Measurements from ENCODE around the gene KDM6B. TPM values are rescaled to one million over a fixed set of nuclear protein-coding genes. Genes with fewer than 3 reads are reported as not detected.

The KDM6B gene, protein sequence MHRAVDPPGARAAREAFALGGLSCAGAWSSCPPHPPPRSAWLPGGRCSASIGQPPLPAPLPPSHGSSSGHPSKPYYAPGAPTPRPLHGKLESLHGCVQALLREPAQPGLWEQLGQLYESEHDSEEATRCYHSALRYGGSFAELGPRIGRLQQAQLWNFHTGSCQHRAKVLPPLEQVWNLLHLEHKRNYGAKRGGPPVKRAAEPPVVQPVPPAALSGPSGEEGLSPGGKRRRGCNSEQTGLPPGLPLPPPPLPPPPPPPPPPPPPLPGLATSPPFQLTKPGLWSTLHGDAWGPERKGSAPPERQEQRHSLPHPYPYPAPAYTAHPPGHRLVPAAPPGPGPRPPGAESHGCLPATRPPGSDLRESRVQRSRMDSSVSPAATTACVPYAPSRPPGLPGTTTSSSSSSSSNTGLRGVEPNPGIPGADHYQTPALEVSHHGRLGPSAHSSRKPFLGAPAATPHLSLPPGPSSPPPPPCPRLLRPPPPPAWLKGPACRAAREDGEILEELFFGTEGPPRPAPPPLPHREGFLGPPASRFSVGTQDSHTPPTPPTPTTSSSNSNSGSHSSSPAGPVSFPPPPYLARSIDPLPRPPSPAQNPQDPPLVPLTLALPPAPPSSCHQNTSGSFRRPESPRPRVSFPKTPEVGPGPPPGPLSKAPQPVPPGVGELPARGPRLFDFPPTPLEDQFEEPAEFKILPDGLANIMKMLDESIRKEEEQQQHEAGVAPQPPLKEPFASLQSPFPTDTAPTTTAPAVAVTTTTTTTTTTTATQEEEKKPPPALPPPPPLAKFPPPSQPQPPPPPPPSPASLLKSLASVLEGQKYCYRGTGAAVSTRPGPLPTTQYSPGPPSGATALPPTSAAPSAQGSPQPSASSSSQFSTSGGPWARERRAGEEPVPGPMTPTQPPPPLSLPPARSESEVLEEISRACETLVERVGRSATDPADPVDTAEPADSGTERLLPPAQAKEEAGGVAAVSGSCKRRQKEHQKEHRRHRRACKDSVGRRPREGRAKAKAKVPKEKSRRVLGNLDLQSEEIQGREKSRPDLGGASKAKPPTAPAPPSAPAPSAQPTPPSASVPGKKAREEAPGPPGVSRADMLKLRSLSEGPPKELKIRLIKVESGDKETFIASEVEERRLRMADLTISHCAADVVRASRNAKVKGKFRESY (N-terminal part only)
- total RNA-seq, result 10 to 100 TPM in 3 of 4 donors, 1 to 10 TPM in 1; 4.8 to 52.8 (median 34.6) TPM

DNA sequence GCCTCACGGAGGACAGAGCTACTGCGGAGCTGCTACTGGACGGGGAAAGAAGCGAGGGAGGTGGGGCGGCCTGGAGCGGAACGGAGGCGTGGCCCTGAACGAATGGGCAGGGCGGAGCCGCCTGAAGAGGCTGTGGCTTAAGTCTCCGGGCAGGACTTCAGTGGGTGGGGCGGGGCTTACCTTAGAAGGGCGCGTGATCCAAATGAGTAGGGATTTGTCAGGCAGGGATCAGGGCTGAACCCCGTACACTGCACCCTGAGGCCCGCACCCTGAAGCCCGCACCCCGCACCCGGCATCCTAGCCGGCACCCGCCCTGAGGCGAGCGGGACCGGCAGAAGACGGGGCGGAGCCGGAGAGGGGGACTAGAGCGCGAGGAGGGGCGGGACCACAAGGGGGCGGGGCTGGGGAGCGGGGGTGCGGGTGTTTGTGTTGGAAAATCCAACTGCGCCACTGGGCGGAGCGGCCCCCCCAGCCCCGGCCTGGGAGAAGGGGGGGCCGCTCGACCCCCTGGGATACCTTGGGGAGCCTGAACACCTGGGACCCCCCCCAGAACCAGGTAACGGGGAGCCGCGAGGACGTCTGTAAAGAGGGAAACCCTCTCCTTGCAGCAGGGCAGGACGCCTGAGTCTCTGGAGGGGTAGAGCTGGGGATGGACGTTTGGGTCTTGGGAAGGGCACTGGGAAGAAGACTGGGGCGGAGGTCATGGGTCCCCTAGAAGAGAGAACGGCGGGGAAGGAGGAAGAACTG is at the start of gene KDM6B:
TSS of gene KDM6B (plus strand) at position 423 of the 747 bp plus-strand sequence. CDS start 11,338 bp downstream, outside the sequence.
- TF ChIP-seq, protein P1, sequence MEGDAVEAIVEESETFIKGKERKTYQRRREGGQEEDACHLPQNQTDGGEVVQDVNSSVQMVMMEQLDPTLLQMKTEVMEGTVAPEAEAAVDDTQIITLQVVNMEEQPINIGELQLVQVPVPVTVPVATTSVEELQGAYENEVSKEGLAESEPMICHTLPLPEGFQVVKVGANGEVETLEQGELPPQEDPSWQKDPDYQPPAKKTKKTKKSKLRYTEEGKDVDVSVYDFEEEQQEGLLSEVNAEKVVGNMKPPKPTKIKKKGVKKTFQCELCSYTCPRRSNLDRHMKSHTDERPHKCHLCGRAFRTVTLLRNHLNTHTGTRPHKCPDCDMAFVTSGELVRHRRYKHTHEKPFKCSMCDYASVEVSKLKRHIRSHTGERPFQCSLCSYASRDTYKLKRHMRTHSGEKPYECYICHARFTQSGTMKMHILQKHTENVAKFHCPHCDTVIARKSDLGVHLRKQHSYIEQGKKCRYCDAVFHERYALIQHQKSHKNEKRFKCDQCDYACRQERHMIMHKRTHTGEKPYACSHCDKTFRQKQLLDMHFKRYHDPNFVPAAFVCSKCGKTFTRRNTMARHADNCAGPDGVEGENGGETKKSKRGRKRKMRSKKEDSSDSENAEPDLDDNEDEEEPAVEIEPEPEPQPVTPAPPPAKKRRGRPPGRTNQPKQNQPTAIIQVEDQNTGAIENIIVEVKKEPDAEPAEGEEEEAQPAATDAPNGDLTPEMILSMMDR (IDR thresholded peaks at IDR 0.05), result no peak
- ATAC-seq (ENCODE audit: low FRiP score) (peak; percentile 71), DNase-seq (ENCODE audit: low spot score) (peak; percentile 83)

DNA sequence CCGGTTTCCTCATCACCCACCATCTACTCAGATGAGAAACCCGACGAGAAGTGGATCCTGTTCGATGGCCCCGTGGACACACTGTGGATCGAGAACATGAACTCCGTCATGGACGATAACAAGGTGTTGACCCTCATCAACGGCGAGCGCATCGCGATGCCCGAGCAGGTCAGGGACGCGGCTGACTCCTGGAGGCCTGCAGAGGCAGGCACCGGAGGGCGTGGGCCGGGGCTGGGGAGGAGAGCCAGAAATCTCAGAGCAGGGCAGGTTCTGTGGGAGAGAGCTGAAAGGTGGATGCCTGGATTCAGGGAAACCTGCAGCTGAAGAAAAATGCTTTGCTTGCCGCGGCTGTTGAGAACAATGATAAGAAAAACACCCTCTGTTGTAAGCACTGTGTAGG is 47.2 kb upstream of the KDM6B start:
- DNase-seq (ENCODE audit: low spot score) (no peak), ATAC-seq (ENCODE audit: low FRiP score) (peak; percentile 57)
- TF ChIP-seq, protein P1 (IDR thresholded peaks at IDR 0.05), result no peak

DNA sequence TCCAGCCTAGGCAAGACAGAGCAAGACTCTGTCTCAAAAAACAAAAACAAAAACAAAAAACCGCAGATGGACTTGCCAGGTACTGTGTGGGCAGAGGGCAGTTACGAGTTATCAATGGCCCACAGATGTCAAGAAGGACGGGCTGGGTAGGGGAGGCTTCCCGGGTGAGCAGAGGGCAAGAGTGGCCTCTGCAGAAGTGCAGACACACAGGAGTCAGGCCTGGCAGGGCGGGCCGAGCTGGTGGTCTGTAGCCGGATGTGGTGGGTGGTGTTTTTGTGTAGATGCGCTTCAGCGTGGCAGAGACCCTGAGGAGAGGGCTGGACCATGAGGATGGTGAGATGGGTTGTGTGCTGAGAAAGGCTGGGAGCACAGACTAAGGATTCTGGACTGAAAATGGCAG is 44.9 kb upstream of the KDM6B start:
- TF ChIP-seq, protein P1 (IDR thresholded peaks at IDR 0.05), result no peak
- ATAC-seq (ENCODE audit: low FRiP score) (no peak), DNase-seq (ENCODE audit: low spot score) (no peak)

DNA sequence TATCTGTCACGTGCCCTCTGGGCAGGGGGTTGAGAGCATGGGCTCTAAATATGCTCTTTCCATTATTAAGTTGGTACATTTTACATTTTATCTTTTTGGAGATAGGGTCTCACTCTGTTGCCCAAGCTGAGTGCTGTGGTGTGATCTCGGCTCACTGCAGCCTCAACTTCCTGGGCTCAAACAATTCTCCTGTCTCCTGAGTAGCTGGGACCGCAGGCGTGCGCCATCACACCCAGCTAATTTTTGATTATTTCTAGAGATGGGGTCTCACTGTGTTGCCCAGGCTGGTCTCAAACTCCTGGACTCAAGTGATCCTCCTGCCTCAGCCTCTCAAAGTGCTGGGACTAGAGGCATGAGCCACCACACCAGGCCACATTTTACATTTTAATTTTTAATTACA is 43.9 kb upstream of the KDM6B start:
- no peak for DNase-seq (ENCODE audit: low spot score)
- no peak for ATAC-seq (ENCODE audit: low FRiP score)
- TF ChIP-seq, protein P1 (IDR thresholded peaks at IDR 0.05), result no peak

DNA sequence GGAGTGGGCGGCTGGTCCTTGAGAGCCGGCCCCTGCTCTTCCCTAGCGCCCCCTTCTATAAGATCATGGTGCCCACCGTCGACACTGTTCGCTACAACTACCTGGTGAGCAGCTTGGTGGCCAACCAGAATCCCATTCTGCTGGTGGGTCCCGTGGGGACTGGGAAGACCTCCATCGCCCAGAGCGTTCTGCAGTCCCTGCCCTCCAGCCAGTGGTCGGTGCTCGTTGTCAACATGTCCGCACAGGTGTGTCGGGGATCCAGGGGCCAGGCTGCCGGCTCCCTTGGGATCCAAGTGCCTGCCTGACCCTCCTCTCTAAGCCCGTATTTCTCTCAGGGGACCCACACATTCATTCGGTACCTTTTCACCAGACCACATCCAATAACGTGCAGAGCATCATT is 41.4 kb upstream of the KDM6B start:
- DNase-seq (ENCODE audit: low spot score), result no peak
- TF ChIP-seq, protein P1 (IDR thresholded peaks at IDR 0.05), result no peak
- ATAC-seq (ENCODE audit: low FRiP score), result no peak

DNA sequence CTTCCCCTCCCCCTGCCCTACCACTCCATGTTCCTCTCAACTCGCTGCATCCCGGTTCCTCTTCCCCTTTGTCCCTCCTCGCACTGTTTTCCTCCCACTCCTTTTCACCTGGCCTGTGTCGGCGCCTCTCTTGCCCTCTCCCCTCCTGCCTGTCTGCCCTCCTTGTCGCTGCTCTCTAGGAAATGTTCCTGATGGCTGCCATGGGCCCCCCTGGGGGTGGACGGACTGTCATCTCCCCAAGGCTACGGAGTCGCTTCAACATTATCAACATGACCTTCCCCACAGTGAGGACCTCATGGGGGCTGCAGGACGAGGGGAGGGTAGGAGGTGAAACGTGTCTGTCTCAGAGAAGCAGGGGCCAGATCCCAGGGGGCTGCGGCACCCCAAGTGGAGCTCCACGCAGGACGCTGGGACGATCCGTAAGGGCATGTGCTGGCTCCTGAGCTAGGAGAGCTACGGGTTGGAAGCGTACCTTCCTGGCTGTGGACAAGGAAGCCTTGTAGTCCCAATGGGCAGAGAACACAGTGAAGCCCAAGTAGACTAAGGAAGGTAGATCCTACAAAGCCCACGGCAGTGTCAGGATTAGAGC is 39.8 kb upstream of the KDM6B start:
- DNase-seq (ENCODE audit: low spot score) (no peak), ATAC-seq (ENCODE audit: low FRiP score) (no peak)
- TF ChIP-seq, protein P1 (IDR thresholded peaks at IDR 0.05), result no peak

Measured in omental fat pad (tissue), 4 donors.